PFSK-1 (cell line): ENCODE measurements around the gene GFAP.

ENCODE experiments used
- FOXP2 ChIP-seq: optimal IDR thresholded peaks from 2 replicates; pipeline ENCODE3; 2011; ENCODE audit warnings: borderline replicate concordance, control low read depth, inconsistent platforms; ENCODE audit not compliant: insufficient read depth; ENCODE audit errors: extremely low read length, extremely low read depth
- POLR2AphosphoS5 ChIP-seq: IDR thresholded peaks from 2 replicates; pipeline ENCODE4 v1.6.1; 2012; ENCODE audit warnings: low read depth, mild to moderate bottlenecking, control low read depth, low read length, moderate library complexity
- REST ChIP-seq, 2 experiments: IDR thresholded peaks; 2 replicates each; pipeline versions ENCODE4 v1.6.1 to v1.8.0; 2011 to 2012; ENCODE audit warnings: low read depth in 2 of 2, low read length in 2 of 2, control low read depth in 1 of 2, inconsistent platforms in 1 of 2, mild to moderate bottlenecking in 1 of 2, moderate library complexity in 1 of 2; ENCODE audit not compliant: insufficient read depth in 1 of 2
- SIN3A ChIP-seq: IDR thresholded peaks from 2 replicates; pipeline ENCODE4 v1.6.1; 2012; ENCODE audit warnings: mild to moderate bottlenecking, low read length, moderate library complexity, borderline replicate concordance; ENCODE audit not compliant: insufficient read depth
- TAF1 ChIP-seq: IDR thresholded peaks from 2 replicates; pipeline ENCODE4 v1.6.1; 2012; ENCODE audit warnings: low read length, control low read depth, borderline replicate concordance; ENCODE audit not compliant: insufficient read depth

GFAP gene

GRCh38 chr17:44956998-44957981 is 42.0 kb upstream of the GFAP start:
- TF ChIP-seq TAF1 (no peak), REST (IDR thresholded peaks at IDR 0.05; ENCODE audit: insufficient read depth in 1 of 2, low read depth in 2 of 2, low read length in 2 of 2) (no peak), SIN3A (no peak)

- TF ChIP-seq TAF1 (no peak), POLR2AphosphoS5 (no peak), SIN3A (no peak)
Observed at GRCh38 chr17:44955674-44956425, 40.5 kb upstream of the GFAP start.

GRCh38 chr17:44952946-44953475 is 37.7 kb upstream of the GFAP start:
- TF ChIP-seq TAF1 (no peak), POLR2AphosphoS5 (no peak), REST (IDR thresholded peaks at IDR 0.05; ENCODE audit: insufficient read depth in 1 of 2, low read depth in 2 of 2, low read length in 2 of 2) (no peak), FOXP2 (no peak), SIN3A (no peak)

GRCh38 chr17:44948315-44948795 is 33.1 kb upstream of the GFAP start:
- TF ChIP-seq TAF1 (no peak), FOXP2 (no peak)

- TF ChIP-seq TAF1 (peak; percentile 96), FOXP2 (peak; percentile 55), POLR2AphosphoS5 (peak; percentile 96), REST (IDR thresholded peaks at IDR 0.05; ENCODE audit: insufficient read depth in 1 of 2, low read depth in 2 of 2, low read length in 2 of 2) (peak; percentile 16 to 85; a peak in 3 of 4 replicates), SIN3A (no peak; the same call in 1 of the 2 replicates)
Observed at GRCh38 chr17:44947461-44948314, 32.4 kb upstream of the GFAP start, which contains the start of gene KIF18B. TSS of gene KIF18B (minus strand) at chr17:44947773. CDS start at chr17:44936344, 11,429 bp downstream.
